Prostate gland (tissue), 2 donors: ENCODE data around the gene CHRND.

Experiments used
- CTCF ChIP-seq, 4 experiments: fragments of 200-600 bp in 2 of 4; fragments of 450-650 bp in 2 of 4; sonication (generic) in 2 of 4; IDR thresholded peaks; 1 replicate in 3 of 4; 2 replicates in 1 of 4; pipeline ENCODE4 v1.5.1; 2016 to 2019; ENCODE audit warnings: antibody characterized with exemption in 4 of 4, mild to moderate bottlenecking in 2 of 4, moderate library complexity in 2 of 4
- POLR2A ChIP-seq: fragments of 450-650 bp; IDR thresholded peaks from one replicate; pipeline ENCODE4 v1.6.1; 2016; ENCODE audit warnings: antibody characterized with exemption, mild to moderate bottlenecking

GRCh38 chr2:232569541-232569940, 43.6 kb downstream of the CHRND start:
- TF ChIP-seq CTCF (IDR thresholded peaks at IDR 0.05) = no peak
- no peak for TF ChIP-seq POLR2A
